Measurements from ENCODE around the gene HOTAIR. TPM values are rescaled to one million over a fixed set of nuclear protein-coding genes. Genes with fewer than 3 reads are reported as not detected.

The HOTAIR gene
- polyA plus RNA-seq: not detected

DNA sequence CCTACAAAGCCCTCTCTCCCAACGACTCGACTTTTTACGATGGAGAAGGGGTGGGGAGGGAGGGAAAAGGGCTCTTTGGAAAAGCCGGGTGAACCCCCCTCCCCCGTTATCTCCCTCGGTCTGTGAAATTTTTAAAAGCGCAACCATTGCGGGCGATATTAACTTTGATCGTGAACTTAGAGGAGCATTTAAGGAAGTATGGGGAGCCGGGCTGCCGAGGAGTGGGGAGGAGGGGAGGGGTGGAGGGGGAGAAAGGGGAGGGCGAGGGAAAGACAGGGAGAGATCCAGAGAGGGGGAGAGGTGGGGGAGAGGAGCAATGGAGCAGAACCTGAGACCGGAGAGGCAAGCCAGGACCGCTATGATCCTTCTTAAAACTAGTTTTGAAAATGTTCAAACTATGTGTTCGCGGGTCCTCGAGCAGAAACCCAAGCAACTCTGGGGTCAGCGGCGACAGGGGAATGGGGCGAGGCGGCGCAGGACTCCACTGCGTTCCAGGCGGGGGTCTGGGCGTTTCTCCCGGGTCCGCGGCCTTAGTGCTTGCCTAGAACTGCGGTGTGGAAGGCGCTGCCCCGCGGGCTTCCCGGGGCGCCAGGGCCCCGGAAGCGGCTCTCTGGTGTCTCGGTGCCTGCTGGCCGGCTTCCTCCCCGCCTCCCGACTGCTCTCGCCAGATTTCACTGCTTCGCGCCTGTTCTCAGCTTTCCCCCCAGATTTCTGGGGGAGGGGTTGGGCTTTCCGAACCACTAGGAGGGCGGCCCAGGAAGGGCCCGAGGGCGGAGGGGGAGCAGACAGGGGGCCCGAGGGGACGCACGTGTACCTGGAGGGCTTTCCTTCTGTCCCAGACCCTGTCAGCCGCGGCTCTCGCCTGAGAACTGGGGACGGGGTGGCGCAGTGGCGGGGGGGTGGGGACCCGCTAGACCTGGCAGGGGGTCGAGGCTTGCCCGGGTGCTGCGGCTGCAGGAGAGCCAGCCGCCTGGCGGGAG is at the start of gene HOTAIR:
TSS of gene HOTAIR (minus strand) at position 871 of the 980 bp plus-strand sequence.
- Histone ChIP-seq H3K4me3 (ENCODE audit: low read depth in 1 of 2, low read length in 2 of 2) (peak within 1 kb of the TSS; percentile 27 to 38), H3K27me3 (ENCODE audit: control insufficient read depth in 1 of 2, insufficient read depth in 2 of 2, low read length in 2 of 2) (peaks cover 5 to 31% of the 10 kb centered on the region in 2 donors), H3K36me3 (ENCODE audit: control insufficient read depth in 2 of 2, insufficient read depth in 2 of 2, low read length in 1 of 2) (no peaks in the 10 kb centered on the region), H3K4me1 (ENCODE audit: control insufficient read depth in 2 of 2, insufficient read depth in 2 of 2, low read length in 1 of 2) (peaks cover 6 to 9% of the 10 kb centered on the region in 2 donors), H3K27ac (ENCODE audit: low read depth in 2 of 2, low read length in 1 of 2) (no peak within 1 kb of the TSS), H3K9me3 (ENCODE audit: control insufficient read depth in 2 of 2, insufficient read depth in 1 of 2, low read depth in 1 of 2, low read length in 1 of 2) (peaks cover 0 to 3% of the 10 kb centered on the region in 2 donors)
- WGBS, 2 donors: 3 to 4% methylated on average over 53 to 63 of the region's 63 CpGs

DNA sequence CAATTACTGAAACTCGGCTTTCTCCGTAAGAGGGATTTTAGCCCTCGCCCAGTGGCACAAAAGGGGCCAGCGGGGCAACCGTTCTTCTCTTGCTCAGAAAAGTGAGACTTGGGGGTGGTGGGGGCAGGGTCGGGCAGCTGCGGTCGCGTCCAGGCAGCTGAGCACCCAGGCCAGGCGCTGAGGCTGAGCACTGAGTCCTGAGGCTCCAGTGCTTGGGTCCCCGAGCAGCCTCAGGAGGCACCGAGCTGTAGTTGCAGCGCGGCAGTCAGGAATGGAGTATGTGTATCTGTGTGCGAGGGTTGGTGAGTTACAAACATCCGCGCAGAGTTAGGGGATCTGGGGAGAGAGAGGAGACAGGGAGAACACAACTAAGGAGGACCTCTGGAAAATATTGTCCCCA is 49.4 kb upstream of the HOTAIR start:
- Histone ChIP-seq H3K4me1 (ENCODE audit: control insufficient read depth in 2 of 2, insufficient read depth in 2 of 2, low read length in 1 of 2) (no peaks in the 10 kb centered on the region), H3K27me3 (ENCODE audit: control insufficient read depth in 1 of 2, insufficient read depth in 2 of 2, low read length in 2 of 2) (peaks cover 0 to 2% of the 10 kb centered on the region in 2 donors)
- 43 to 54% methylated on average over 17 of the region's 17 CpGs for WGBS, 2 donors

DNA sequence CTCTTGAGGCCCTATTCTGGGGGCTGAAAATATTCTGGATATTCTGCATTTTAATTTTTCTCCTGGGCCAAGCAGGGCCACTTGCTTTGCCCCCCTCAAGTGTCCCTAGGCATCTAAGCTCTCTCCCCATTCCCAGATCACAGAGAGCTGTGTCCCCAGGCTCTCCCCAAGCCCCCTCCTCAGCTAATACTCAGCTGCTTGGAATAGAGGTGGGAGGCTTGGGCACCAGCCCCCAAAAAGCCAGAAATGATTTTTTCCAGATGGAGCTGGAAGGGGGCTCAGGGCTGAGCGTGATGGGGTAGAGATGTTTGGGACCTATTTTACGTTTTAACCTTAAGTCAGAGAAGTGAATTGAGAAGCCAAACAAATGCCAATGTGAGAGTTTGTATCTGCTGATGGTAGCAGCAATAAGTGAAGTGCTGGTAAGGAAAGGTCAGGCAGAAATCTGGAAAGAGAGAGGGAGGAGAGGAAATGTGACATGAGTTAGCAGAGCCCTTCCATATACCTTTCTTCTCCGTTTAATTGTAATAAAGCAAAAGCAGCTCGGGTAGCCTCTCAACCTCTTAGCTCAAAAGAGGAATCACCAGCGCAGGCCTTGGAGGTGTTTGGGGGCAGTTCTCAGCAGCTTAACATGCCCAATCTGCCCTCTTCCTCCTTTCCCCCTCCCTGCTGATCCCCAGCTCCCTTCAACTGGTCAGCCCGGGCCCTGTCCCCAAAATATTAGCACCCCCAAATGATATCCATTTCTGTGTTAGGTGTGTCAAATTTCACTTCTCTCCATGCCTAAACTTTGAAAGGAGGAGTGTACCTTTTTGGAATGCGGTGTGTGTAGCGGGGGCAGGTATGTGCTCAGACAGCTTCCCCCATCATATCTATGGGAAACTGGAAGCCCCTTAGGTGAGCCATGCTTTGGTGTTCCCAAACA is 48.5 kb upstream of the HOTAIR start:
- 54 to 65% methylated on average over 8 of the region's 8 CpGs for WGBS, 2 donors
- H3K36me3 ChIP-seq (ENCODE audit: control insufficient read depth in 2 of 2, insufficient read depth in 2 of 2, low read length in 1 of 2): no peaks in the 10 kb centered on the region
- peaks cover 1 to 4% of the 10 kb centered on the region in 2 donors for H3K4me1 ChIP-seq (ENCODE audit: control insufficient read depth in 2 of 2, insufficient read depth in 2 of 2, low read length in 1 of 2)
- H3K4me3 ChIP-seq (ENCODE audit: low read depth in 1 of 2, low read length in 2 of 2): no peak overlapping the region
- H3K27ac ChIP-seq (ENCODE audit: low read depth in 2 of 2, low read length in 1 of 2): no peak overlapping the region
- H3K9me3 ChIP-seq (ENCODE audit: control insufficient read depth in 2 of 2, insufficient read depth in 1 of 2, low read depth in 1 of 2, low read length in 1 of 2): no peaks in the 10 kb centered on the region
- peaks cover 0 to 2% of the 10 kb centered on the region in 2 donors for H3K27me3 ChIP-seq (ENCODE audit: control insufficient read depth in 1 of 2, insufficient read depth in 2 of 2, low read length in 2 of 2)

More for the DNA sequence above, 49.4 kb upstream of the HOTAIR start:
- Histone ChIP-seq H3K9me3 (ENCODE audit: control insufficient read depth in 2 of 2, insufficient read depth in 1 of 2, low read depth in 1 of 2, low read length in 1 of 2) (no peaks in the 10 kb centered on the region), H3K4me3 (ENCODE audit: low read depth in 1 of 2, low read length in 2 of 2) (no peak overlapping the region), H3K36me3 (ENCODE audit: control insufficient read depth in 2 of 2, insufficient read depth in 2 of 2, low read length in 1 of 2) (no peaks in the 10 kb centered on the region), H3K27ac (ENCODE audit: low read depth in 2 of 2, low read length in 1 of 2) (no peak overlapping the region)

- Histone ChIP-seq H3K9me3 (ENCODE audit: control insufficient read depth in 2 of 2, insufficient read depth in 1 of 2, low read depth in 1 of 2, low read length in 1 of 2) (no peaks in the 10 kb centered on the region), H3K27ac (ENCODE audit: low read depth in 2 of 2, low read length in 1 of 2) (no peak overlapping the region), H3K36me3 (ENCODE audit: control insufficient read depth in 2 of 2, insufficient read depth in 2 of 2, low read length in 1 of 2) (no peaks in the 10 kb centered on the region), H3K4me3 (ENCODE audit: low read depth in 1 of 2, low read length in 2 of 2) (no peak overlapping the region), H3K4me1 (ENCODE audit: control insufficient read depth in 2 of 2, insufficient read depth in 2 of 2, low read length in 1 of 2) (peaks cover 3 to 6% of the 10 kb centered on the region in 2 donors), H3K27me3 (ENCODE audit: control insufficient read depth in 1 of 2, insufficient read depth in 2 of 2, low read length in 2 of 2) (no peaks in the 10 kb centered on the region)
- 21 to 29% methylated on average over 16 of the region's 16 CpGs for WGBS, 2 donors
Measured at GRCh38 chr12:54021432-54022013, 46.8 kb upstream of the HOTAIR start.

GRCh38 chr12:54020591-54021405 is 46.0 kb upstream of the HOTAIR start:
- H3K27ac ChIP-seq (ENCODE audit: low read depth in 2 of 2, low read length in 1 of 2): no peak overlapping the region
- H3K4me3 ChIP-seq (ENCODE audit: low read depth in 1 of 2, low read length in 2 of 2): no peak overlapping the region
- no peaks in the 10 kb centered on the region for H3K36me3 ChIP-seq (ENCODE audit: control insufficient read depth in 2 of 2, insufficient read depth in 2 of 2, low read length in 1 of 2)
- H3K9me3 ChIP-seq (ENCODE audit: control insufficient read depth in 2 of 2, insufficient read depth in 1 of 2, low read depth in 1 of 2, low read length in 1 of 2): no peaks in the 10 kb centered on the region
- 60 to 63% methylated on average over 23 of the region's 23 CpGs for WGBS, 2 donors
- H3K4me1 ChIP-seq (ENCODE audit: control insufficient read depth in 2 of 2, insufficient read depth in 2 of 2, low read length in 1 of 2): peaks cover 3 to 6% of the 10 kb centered on the region in 2 donors
- no peaks in the 10 kb centered on the region for H3K27me3 ChIP-seq (ENCODE audit: control insufficient read depth in 1 of 2, insufficient read depth in 2 of 2, low read length in 2 of 2)

DNA sequence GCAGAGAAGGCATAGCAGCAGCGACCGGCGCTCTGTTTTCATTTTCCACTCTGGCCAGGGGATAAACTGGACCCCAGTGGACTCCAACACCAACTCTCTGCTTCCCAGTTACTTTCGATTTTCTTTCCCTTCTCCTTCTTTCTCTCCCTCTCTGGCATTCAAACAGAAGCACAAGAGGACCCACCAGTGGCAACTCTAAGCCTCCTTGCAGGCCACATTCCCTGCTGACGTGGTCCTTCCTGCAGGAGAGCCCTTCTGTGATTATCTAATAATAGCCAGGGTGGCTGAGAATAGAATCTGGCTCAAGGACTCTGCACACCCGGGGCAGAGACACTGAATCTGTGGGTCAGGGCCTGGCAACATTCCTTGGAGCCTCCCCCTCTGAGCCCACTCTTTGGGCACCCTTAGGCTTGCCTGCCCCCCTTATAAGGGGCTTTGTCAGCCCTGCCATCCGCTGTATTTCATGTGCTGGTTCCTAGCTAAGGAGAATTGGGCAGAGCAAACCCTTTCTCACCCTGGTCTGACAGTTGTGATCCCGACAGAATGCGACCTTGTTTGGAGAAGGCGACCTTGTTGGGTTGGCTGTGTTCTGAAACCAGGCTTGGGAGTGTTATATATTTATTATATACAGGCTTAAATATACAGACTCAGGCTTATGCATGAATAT is 45.3 kb upstream of the HOTAIR start:
- Histone ChIP-seq H3K36me3 (ENCODE audit: control insufficient read depth in 2 of 2, insufficient read depth in 2 of 2, low read length in 1 of 2) (no peaks in the 10 kb centered on the region), H3K4me3 (ENCODE audit: low read depth in 1 of 2, low read length in 2 of 2) (no peak overlapping the region), H3K27ac (ENCODE audit: low read depth in 2 of 2, low read length in 1 of 2) (no peak overlapping the region), H3K4me1 (ENCODE audit: control insufficient read depth in 2 of 2, insufficient read depth in 2 of 2, low read length in 1 of 2) (peaks cover 3 to 6% of the 10 kb centered on the region in 2 donors), H3K27me3 (ENCODE audit: control insufficient read depth in 1 of 2, insufficient read depth in 2 of 2, low read length in 2 of 2) (peaks cover 0 to under 1% of the 10 kb centered on the region in 2 donors), H3K9me3 (ENCODE audit: control insufficient read depth in 2 of 2, insufficient read depth in 1 of 2, low read depth in 1 of 2, low read length in 1 of 2) (no peaks in the 10 kb centered on the region)
- WGBS, 2 donors: 50 to 60% methylated on average over 10 of the region's 10 CpGs

DNA sequence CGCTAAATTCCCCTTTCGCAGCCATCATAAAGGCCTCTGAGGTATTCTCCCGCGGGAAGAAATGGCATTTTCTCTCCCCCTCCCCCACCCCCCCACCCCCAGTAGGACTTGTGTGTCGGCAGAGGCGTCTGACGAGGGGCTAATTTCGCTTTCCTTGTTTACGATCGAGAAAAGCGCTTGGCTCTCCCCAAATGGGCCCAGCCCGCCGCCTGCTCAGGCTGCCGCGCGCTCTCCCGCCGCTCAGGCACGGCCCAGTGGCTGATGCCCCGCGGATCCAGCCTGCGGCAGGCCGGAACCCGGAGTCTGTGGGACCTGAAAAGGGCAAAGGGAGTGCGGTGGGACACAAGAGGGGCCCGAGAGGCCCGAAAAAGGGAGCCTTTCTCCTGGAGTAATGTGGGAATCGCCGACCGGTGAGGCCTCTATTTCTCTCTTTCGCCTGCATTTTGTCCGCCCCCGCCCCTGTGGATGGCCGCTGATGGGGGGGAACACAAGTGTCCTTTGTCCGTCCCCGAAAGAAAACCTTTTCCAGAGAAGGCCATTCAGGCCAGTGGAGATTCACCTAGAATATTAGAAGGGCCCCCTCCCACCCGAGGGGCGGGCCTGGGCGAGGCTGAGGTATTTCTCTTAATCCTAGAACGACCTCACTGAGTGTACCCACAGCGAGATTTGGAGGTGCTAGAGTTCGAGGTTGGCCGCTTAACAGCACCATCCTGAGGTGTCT is 44.5 kb upstream of the HOTAIR start:
- Histone ChIP-seq H3K36me3 (ENCODE audit: control insufficient read depth in 2 of 2, insufficient read depth in 2 of 2, low read length in 1 of 2) (no peaks in the 10 kb centered on the region), H3K9me3 (ENCODE audit: control insufficient read depth in 2 of 2, insufficient read depth in 1 of 2, low read depth in 1 of 2, low read length in 1 of 2) (no peaks in the 10 kb centered on the region), H3K4me3 (ENCODE audit: low read depth in 1 of 2, low read length in 2 of 2) (no peak overlapping the region), H3K27me3 (ENCODE audit: control insufficient read depth in 1 of 2, insufficient read depth in 2 of 2, low read length in 2 of 2) (peaks cover 0 to 3% of the 10 kb centered on the region in 2 donors), H3K4me1 (ENCODE audit: control insufficient read depth in 2 of 2, insufficient read depth in 2 of 2, low read length in 1 of 2) (peaks cover 3 to 9% of the 10 kb centered on the region in 2 donors), H3K27ac (ENCODE audit: low read depth in 2 of 2, low read length in 1 of 2) (no peak overlapping the region)
- 48 to 67% methylated on average over 43 of the region's 43 CpGs for WGBS, 2 donors

GRCh38 chr12:54018468-54018984 is 43.8 kb upstream of the HOTAIR start:
- Histone ChIP-seq H3K27ac (ENCODE audit: low read depth in 2 of 2, low read length in 1 of 2) (peak overlapping the region in 1 of 2 donors; percentile 27), H3K4me3 (ENCODE audit: low read depth in 1 of 2, low read length in 2 of 2) (peak overlapping the region; percentile 51 to 64), H3K9me3 (ENCODE audit: control insufficient read depth in 2 of 2, insufficient read depth in 1 of 2, low read depth in 1 of 2, low read length in 1 of 2) (no peaks in the 10 kb centered on the region), H3K4me1 (ENCODE audit: control insufficient read depth in 2 of 2, insufficient read depth in 2 of 2, low read length in 1 of 2) (peaks cover 3 to 9% of the 10 kb centered on the region in 2 donors), H3K27me3 (ENCODE audit: control insufficient read depth in 1 of 2, insufficient read depth in 2 of 2, low read length in 2 of 2) (peaks cover 0 to 5% of the 10 kb centered on the region in 2 donors), H3K36me3 (ENCODE audit: control insufficient read depth in 2 of 2, insufficient read depth in 2 of 2, low read length in 1 of 2) (no peaks in the 10 kb centered on the region)
- WGBS, 2 donors: 49 to 61% methylated on average over 29 of the region's 29 CpGs

Data from esophagus (tissue), 2 donors.